Measurements from ENCODE around the gene TXLNG. TPM values are rescaled to one million over a fixed set of nuclear protein-coding genes. Genes with fewer than 3 reads are reported as not detected.

TXLNG gene
- total RNA-seq, 1 donor from 2014 or later: 13.9 TPM

- no peak overlapping the region for H3K27ac Mint-ChIP-seq (ENCODE audit: unreplicated experiment)
- no peaks in the 10 kb centered on the region for H3K27me3 Mint-ChIP-seq (ENCODE audit: unreplicated experiment)
- no peak overlapping the region for H3K4me3 Mint-ChIP-seq (ENCODE audit: unreplicated experiment)
- DNase-seq (ENCODE audit: extremely low spot score, unreplicated experiment): no peak
- H3K36me3 Mint-ChIP-seq (ENCODE audit: unreplicated experiment): peaks cover 72% of the 10 kb centered on the region
- no peaks in the 10 kb centered on the region for H3K9me3 Mint-ChIP-seq (ENCODE audit: unreplicated experiment)
- no peak for TF ChIP-seq CTCF (IDR thresholded peaks at IDR 0.05)
- no peaks in the 10 kb centered on the region for H3K4me1 Mint-ChIP-seq (ENCODE audit: unreplicated experiment)
These were observed 59.4 kb downstream of the TXLNG start for GRCh38 chrX:16845686-16846085.

GRCh38 chrX:16848541-16848940 is 62.3 kb downstream of the TXLNG start:
- no peak for DNase-seq (ENCODE audit: extremely low spot score, unreplicated experiment)
- no peaks in the 10 kb centered on the region for H3K9me3 Mint-ChIP-seq (ENCODE audit: unreplicated experiment)
- no peak overlapping the region for H3K27ac Mint-ChIP-seq (ENCODE audit: unreplicated experiment)
- H3K27me3 Mint-ChIP-seq (ENCODE audit: unreplicated experiment): no peaks in the 10 kb centered on the region
- H3K36me3 Mint-ChIP-seq (ENCODE audit: unreplicated experiment): peaks cover 65% of the 10 kb centered on the region
- H3K4me3 Mint-ChIP-seq (ENCODE audit: unreplicated experiment): no peak overlapping the region
- peaks cover 7% of the 10 kb centered on the region for H3K4me1 Mint-ChIP-seq (ENCODE audit: unreplicated experiment)
- no peak for TF ChIP-seq CTCF (IDR thresholded peaks at IDR 0.05)

GRCh38 chrX:16851421-16851820 is 65.2 kb downstream of the TXLNG start:
- no peak for DNase-seq (ENCODE audit: extremely low spot score, unreplicated experiment)
- H3K27me3 Mint-ChIP-seq (ENCODE audit: unreplicated experiment): no peaks in the 10 kb centered on the region
- no peak overlapping the region for H3K27ac Mint-ChIP-seq (ENCODE audit: unreplicated experiment)
- peaks cover 7% of the 10 kb centered on the region for H3K4me1 Mint-ChIP-seq (ENCODE audit: unreplicated experiment)
- no peaks in the 10 kb centered on the region for H3K9me3 Mint-ChIP-seq (ENCODE audit: unreplicated experiment)
- H3K36me3 Mint-ChIP-seq (ENCODE audit: unreplicated experiment): peaks cover 57% of the 10 kb centered on the region
- H3K4me3 Mint-ChIP-seq (ENCODE audit: unreplicated experiment): no peak overlapping the region
- TF ChIP-seq CTCF (IDR thresholded peaks at IDR 0.05): no peak

GRCh38 chrX:16851827-16852226 is 65.6 kb downstream of the TXLNG start:
- no peak for DNase-seq (ENCODE audit: extremely low spot score, unreplicated experiment)
- no peak for TF ChIP-seq CTCF (IDR thresholded peaks at IDR 0.05)
- Mint-ChIP-seq H3K4me3 (ENCODE audit: unreplicated experiment) (no peak overlapping the region), H3K4me1 (ENCODE audit: unreplicated experiment) (peaks cover 7% of the 10 kb centered on the region), H3K36me3 (ENCODE audit: unreplicated experiment) (peaks cover 57% of the 10 kb centered on the region), H3K27ac (ENCODE audit: unreplicated experiment) (no peak overlapping the region), H3K27me3 (ENCODE audit: unreplicated experiment) (no peaks in the 10 kb centered on the region), H3K9me3 (ENCODE audit: unreplicated experiment) (peaks cover 2% of the 10 kb centered on the region)

- no peak overlapping the region for H3K4me3 Mint-ChIP-seq (ENCODE audit: unreplicated experiment)
- H3K9me3 Mint-ChIP-seq (ENCODE audit: unreplicated experiment): peaks cover 5% of the 10 kb centered on the region
- peaks cover 7% of the 10 kb centered on the region for H3K4me1 Mint-ChIP-seq (ENCODE audit: unreplicated experiment)
- peak overlapping the region; percentile 14 for H3K27ac Mint-ChIP-seq (ENCODE audit: unreplicated experiment)
- peaks cover 64% of the 10 kb centered on the region for H3K36me3 Mint-ChIP-seq (ENCODE audit: unreplicated experiment)
- TF ChIP-seq CTCF (IDR thresholded peaks at IDR 0.05): no peak
- H3K27me3 Mint-ChIP-seq (ENCODE audit: unreplicated experiment): no peaks in the 10 kb centered on the region
- DNase-seq (ENCODE audit: extremely low spot score, unreplicated experiment): no peak
These were observed 66.4 kb downstream of the TXLNG start for GRCh38 chrX:16852617-16853179.
